Sigmoid colon (tissue), 4 donors: Measurements from ENCODE around the gene GRAMD4.

Source experiments
- POLR2A ChIP-seq, 2 donors: fragments of 450-650 bp; IDR thresholded peaks; one replicate each; pipeline ENCODE4 v1.6.1; 2016; ENCODE audit warnings: antibody characterized with exemption in 2 of 2, mild to moderate bottlenecking in 2 of 2, moderate library complexity in 2 of 2
- POLR2AphosphoS5 ChIP-seq, 4 donors: sonication (generic); formaldehyde crosslinking; IDR thresholded peaks; one replicate each; pipeline ENCODE4 v1.6.1; 2017; ENCODE audit warnings: antibody characterized with exemption in 4 of 4

DNA sequence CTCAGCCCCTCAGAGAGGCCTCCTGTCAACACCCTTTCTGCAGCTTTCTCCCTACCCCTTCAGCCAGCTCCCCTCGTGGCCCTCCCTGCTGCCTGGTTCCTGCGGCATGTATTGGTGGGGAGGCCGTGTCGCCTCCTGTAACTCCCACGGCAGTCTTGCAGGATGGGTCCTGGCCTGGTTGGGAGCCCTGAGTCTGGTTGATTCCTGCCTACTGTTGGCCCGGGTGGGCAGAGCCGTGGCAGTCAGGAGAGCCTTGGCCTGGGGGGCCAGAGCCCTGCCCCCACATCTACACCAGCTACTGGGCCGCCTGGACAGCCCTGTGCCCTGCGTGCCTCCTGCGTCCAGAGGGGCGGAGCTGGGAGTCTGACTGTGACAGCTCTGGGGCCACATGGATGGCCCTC, 30.3 kb upstream of the GRAMD4 start:
- TF ChIP-seq POLR2A (IDR thresholded peaks at IDR 0.05): no peak
- TF ChIP-seq POLR2AphosphoS5 (IDR thresholded peaks at IDR 0.05): no peak
